HG03060 (cell line): ENCODE measurements around the gene MAPKAP1.
"Not testable (repeated sequence)": the region's sequence is repeated elsewhere in the genome, so short reads cannot be mapped to it uniquely, and the experiment has no call there.

Experiments used
- ATAC-seq: cut with Tn5 transposase; IDR thresholded peaks from one replicate; pipeline ENCODE4 v1.9.1; 2021; ENCODE audit warnings: low read depth, moderate number of reproducible peaks; ENCODE audit not compliant: unreplicated experiment

The MAPKAP1 gene

GRCh38 chr9:125739436-125739835, 32.4 kb upstream of the MAPKAP1 start:
- ATAC-seq = no peak

GRCh38 chr9:125732562-125732961, 25.6 kb upstream of the MAPKAP1 start:
- no peak for ATAC-seq

- ATAC-seq = no peak
Observed at GRCh38 chr9:125730168-125730567, 23.2 kb upstream of the MAPKAP1 start.

GRCh38 chr9:125726456-125727132, 19.6 kb upstream of the MAPKAP1 start:
- no peak for ATAC-seq

GRCh38 chr9:125707472-125707804, 430 bp upstream of the MAPKAP1 start:
- no peak for ATAC-seq

GRCh38 chr9:125705893-125706292, 1.1 kb downstream of the MAPKAP1 start:
- ATAC-seq = no peak

- no peak for ATAC-seq
Observed at GRCh38 chr9:125703662-125704061, 3.3 kb downstream of the MAPKAP1 start.

GRCh38 chr9:125701351-125701750, 5.7 kb downstream of the MAPKAP1 start:
- no peak for ATAC-seq

GRCh38 chr9:125700791-125701190, 6.2 kb downstream of the MAPKAP1 start:
- peak; percentile 65 for ATAC-seq

GRCh38 chr9:125699870-125700269, 7.1 kb downstream of the MAPKAP1 start:
- no peak for ATAC-seq

GRCh38 chr9:125696106-125696647, 10.8 kb downstream of the MAPKAP1 start:
- no peak for ATAC-seq

GRCh38 chr9:125695548-125695947, 11.5 kb downstream of the MAPKAP1 start:
- not testable (repeated sequence) for ATAC-seq

- no peak for ATAC-seq
Observed at GRCh38 chr9:125694478-125694877, 12.5 kb downstream of the MAPKAP1 start.

GRCh38 chr9:125693492-125693891, 13.5 kb downstream of the MAPKAP1 start:
- not testable (repeated sequence) for ATAC-seq

GRCh38 chr9:125691869-125692268, 15.1 kb downstream of the MAPKAP1 start:
- ATAC-seq = no peak

GRCh38 chr9:125690679-125691078, 16.3 kb downstream of the MAPKAP1 start:
- no peak for ATAC-seq

GRCh38 chr9:125687163-125687863, 19.7 kb downstream of the MAPKAP1 start:
- ATAC-seq = no peak

GRCh38 chr9:125685167-125685566, 21.8 kb downstream of the MAPKAP1 start:
- no peak for ATAC-seq

GRCh38 chr9:125683486-125683885, 23.5 kb downstream of the MAPKAP1 start:
- ATAC-seq = no peak

GRCh38 chr9:125682340-125682739, 24.7 kb downstream of the MAPKAP1 start:
- no peak for ATAC-seq

- no peak for ATAC-seq
Observed at GRCh38 chr9:125681657-125682056, 25.4 kb downstream of the MAPKAP1 start.

- no peak for ATAC-seq
Observed at GRCh38 chr9:125681086-125681622, 25.9 kb downstream of the MAPKAP1 start.
